AG04449 (cell line): ENCODE measurements around the gene SNX6.

Source experiments
- CTCF ChIA-PET: fragments of 350-600 bp; formaldehyde crosslinking; extraction: SDS; loops from one replicate; lab custom pipeline; 2021; ENCODE audit warnings: antibody characterized with exemption; lab: Yijun Ruan, JAX
- POLR2A ChIA-PET: fragments of 400-600, 350-600 bp; formaldehyde crosslinking; extraction: SDS; loops from one replicate; lab custom pipeline; 2020; ENCODE audit warnings: antibody characterized with exemption, inconsistent platforms; lab: Yijun Ruan, JAX
- DNase-seq: peaks from one replicate; pipeline ENCODE4 v3.0.0-alpha.2; 2010; ENCODE audit warnings: low read depth, low spot score
- H3K4me3 ChIP-seq: 2 replicates; pipeline ENCODE4 v1.5.1; 2011; ENCODE audit warnings: low read depth, mild to moderate bottlenecking, control low read depth, low read length
- TF ChIP-seq, protein P1 (sequence below): IDR thresholded peaks from one replicate; pipeline ENCODE4 v1.5.1; 2011; ENCODE audit warnings: mild to moderate bottlenecking, moderate library complexity, low read length, control low read depth, inconsistent platforms; ENCODE audit not compliant: insufficient read depth; ENCODE audit errors: missing control alignments

The SNX6 gene

DNA sequence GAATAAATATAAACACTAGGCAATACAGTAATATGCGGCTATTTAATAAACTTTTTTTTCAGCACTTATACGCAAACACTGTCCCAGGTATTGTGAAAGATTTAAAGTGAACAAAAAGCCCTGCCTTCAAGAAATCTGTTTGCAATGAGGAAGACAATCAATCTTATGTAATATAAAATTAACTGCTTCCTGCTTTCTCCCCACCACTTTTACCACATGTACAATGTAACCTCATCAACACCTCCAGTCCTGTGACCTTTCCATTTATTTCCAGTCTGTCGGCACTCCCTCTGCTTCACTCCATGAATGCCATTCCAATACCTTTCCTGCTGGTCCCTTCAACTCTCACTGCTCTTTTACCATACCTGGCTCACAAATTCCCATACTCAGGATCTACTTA lies 10.5 kb downstream of the SNX6 start:
- ChIA-PET POLR2A (no interaction called here), CTCF (no interaction called here)
- TF ChIP-seq, protein P1, sequence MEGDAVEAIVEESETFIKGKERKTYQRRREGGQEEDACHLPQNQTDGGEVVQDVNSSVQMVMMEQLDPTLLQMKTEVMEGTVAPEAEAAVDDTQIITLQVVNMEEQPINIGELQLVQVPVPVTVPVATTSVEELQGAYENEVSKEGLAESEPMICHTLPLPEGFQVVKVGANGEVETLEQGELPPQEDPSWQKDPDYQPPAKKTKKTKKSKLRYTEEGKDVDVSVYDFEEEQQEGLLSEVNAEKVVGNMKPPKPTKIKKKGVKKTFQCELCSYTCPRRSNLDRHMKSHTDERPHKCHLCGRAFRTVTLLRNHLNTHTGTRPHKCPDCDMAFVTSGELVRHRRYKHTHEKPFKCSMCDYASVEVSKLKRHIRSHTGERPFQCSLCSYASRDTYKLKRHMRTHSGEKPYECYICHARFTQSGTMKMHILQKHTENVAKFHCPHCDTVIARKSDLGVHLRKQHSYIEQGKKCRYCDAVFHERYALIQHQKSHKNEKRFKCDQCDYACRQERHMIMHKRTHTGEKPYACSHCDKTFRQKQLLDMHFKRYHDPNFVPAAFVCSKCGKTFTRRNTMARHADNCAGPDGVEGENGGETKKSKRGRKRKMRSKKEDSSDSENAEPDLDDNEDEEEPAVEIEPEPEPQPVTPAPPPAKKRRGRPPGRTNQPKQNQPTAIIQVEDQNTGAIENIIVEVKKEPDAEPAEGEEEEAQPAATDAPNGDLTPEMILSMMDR: no peak
- no peak for DNase-seq
- no peak overlapping the region for H3K4me3 ChIP-seq

DNA sequence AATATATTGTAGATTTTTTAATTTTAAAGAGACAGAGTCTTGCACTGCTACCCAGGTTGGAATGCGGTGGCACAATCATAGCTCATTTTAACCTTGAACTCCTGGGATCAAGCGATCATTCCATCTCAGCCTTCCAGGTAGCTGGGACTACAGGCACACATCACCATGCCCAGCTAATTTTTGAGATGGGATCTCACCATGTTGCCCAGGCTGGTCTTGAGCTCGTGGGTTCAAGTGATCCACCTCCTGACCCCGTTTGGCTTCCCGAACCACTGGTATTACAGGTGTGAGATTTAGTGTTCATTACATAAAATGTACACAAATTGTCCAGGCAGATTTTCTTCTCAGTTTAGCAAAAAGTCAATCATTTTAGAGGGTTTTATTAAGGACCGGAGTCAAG lies 13.6 kb downstream of the SNX6 start:
- H3K4me3 ChIP-seq: no peak overlapping the region
- TF ChIP-seq, protein P1: no peak
- DNase-seq: no peak
- ChIA-PET CTCF (no interaction called here), POLR2A (interaction anchor here (0.6 kb wide), 1 partner anchor 32 kb away, joined by 3 read pairs; no protein-coding TSS in a partner anchor)

DNA sequence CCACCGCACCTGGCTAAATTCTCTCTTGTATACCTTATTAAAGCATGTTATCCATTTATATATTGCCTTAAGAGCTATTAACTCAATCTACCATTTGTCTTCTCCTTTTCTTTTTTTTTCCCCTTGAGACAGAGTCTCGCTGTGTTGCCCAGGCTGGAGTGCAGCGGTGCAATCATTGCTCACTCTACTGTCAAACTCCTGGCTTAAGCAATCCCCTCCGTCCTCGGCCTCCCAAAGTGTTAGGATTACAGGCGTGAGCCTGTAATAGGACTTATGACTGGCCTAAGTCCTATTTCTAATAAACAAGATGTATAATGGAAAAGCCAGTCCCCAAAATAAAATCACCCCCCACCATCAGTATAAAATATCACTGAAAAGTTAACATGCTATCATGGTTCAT lies 14.4 kb downstream of the SNX6 start:
- ChIA-PET POLR2A (no interaction called here), CTCF (no interaction called here)
- TF ChIP-seq, protein P1: no peak
- no peak for DNase-seq
- no peak overlapping the region for H3K4me3 ChIP-seq

DNA sequence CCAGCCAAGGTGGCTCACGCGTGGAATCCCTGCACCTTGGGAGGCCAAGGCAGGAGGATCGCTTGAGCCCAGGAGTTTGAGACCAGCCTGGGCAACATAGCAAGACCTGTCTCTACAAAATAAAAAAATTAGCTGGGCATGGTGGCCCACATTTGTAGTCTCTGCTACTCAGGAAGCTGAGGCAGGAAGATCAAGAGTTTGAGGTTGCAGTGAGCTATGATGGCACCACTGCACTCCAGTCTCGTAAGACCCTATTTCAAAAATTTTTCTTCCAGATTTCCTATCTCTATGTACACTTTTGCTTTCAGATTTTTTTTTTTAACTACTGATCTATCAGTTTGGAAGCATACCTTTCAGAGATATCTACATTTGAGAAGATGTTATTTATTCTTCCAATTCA lies 15.3 kb downstream of the SNX6 start:
- TF ChIP-seq, protein P1: no peak
- ChIA-PET POLR2A (no interaction called here), CTCF (no interaction called here)
- H3K4me3 ChIP-seq: no peak overlapping the region
- no peak for DNase-seq

DNA sequence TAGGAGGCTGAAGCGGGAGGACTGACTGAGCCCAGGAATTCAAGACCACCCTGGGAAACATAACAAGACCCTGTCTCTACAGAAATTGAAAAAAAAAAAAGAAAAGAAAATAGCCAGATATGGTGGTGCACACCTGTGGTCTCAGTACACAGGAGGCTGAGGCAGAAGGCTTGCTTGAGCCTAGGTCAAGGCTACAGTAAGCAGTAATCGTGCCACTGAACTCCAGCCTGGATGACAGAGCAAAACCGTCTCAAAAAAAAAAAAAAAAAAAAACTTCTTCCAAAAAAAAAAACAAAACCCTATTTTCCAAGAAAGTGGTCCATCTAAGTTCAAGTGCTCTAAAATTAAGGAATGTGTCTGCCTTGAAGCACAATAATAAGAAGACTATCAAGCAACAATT lies 19.8 kb downstream of the SNX6 start:
- POLR2A ChIA-PET: no interaction called here
- CTCF ChIA-PET: interaction anchor here (0.8 kb wide), 1 partner anchor 800 kb away, joined by 3 read pairs; no protein-coding TSS in a partner anchor
- DNase-seq: no peak
- H3K4me3 ChIP-seq: no peak overlapping the region
- TF ChIP-seq, protein P1: no peak

DNA sequence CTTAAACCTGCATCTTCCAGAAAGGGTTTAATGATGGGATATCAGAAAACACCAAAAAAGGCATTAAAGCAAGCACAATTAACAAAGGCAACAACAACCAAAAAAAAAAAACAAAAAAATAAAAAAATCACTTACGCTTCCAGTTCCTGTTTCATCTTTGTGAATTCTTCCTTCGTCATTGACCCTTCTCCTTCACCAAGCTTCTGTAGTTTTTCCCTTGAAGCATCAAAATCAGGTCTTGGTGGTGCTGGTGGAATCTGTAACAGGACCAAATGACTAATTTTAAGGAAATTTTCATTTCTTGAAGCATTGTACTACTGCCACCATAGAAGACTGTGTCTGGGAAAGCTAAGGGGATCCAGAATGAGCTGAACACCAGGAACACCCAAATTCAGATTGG lies 24.5 kb downstream of the SNX6 start:
- TF ChIP-seq, protein P1: no peak
- ChIA-PET CTCF (no interaction called here), POLR2A (interaction anchor here (0.7 kb wide), 1 partner anchor 13 kb away, joined by 3 read pairs; no protein-coding TSS in a partner anchor)
- no peak for DNase-seq
- no peak overlapping the region for H3K4me3 ChIP-seq
